Measurements from ENCODE around the gene DDR2.

DDR2 gene

GRCh38 chr1:162629651-162630050 is 2.6 kb upstream of the DDR2 start:
- no peak for DNase-seq (ENCODE audit: low read depth in 2 of 2)

- DNase-seq (ENCODE audit: low read depth in 2 of 2), result no peak
Observed at GRCh38 chr1:162631546-162632191, 595 bp upstream of the DDR2 start.

- DNase-seq (ENCODE audit: low read depth in 2 of 2), result no peak
Observed at GRCh38 chr1:162632698-162633080, 425 bp downstream of the DDR2 start.

GRCh38 chr1:162633081-162633762 is 958 bp downstream of the DDR2 start:
- DNase-seq (ENCODE audit: low read depth in 2 of 2), result no peak

- DNase-seq (ENCODE audit: low read depth in 2 of 2), result no peak
Observed at GRCh38 chr1:162635418-162635817, 3.2 kb downstream of the DDR2 start.

- no peak for DNase-seq (ENCODE audit: low read depth in 2 of 2)
Observed at GRCh38 chr1:162639718-162640117, 7.5 kb downstream of the DDR2 start.

- DNase-seq (ENCODE audit: low read depth in 2 of 2), result no peak
Observed at GRCh38 chr1:162641114-162641513, 8.8 kb downstream of the DDR2 start.

- no peak for DNase-seq (ENCODE audit: low read depth in 2 of 2)
Observed at GRCh38 chr1:162644986-162645314, 12.7 kb downstream of the DDR2 start.

GRCh38 chr1:162645666-162646065 is 13.4 kb downstream of the DDR2 start:
- no peak for DNase-seq (ENCODE audit: low read depth in 2 of 2)

- DNase-seq (ENCODE audit: low read depth in 2 of 2), result no peak
Observed at GRCh38 chr1:162649583-162649982, 17.3 kb downstream of the DDR2 start.

GRCh38 chr1:162654915-162655620 is 22.8 kb downstream of the DDR2 start:
- DNase-seq (ENCODE audit: low read depth in 2 of 2), result no peak

GRCh38 chr1:162656266-162656665 is 24.0 kb downstream of the DDR2 start:
- no peak for DNase-seq (ENCODE audit: low read depth in 2 of 2)

GRCh38 chr1:162660574-162660973 is 28.3 kb downstream of the DDR2 start:
- DNase-seq (ENCODE audit: low read depth in 2 of 2), result no peak

- no peak for DNase-seq (ENCODE audit: low read depth in 2 of 2)
Observed at GRCh38 chr1:162661336-162661735, 29.1 kb downstream of the DDR2 start.

GRCh38 chr1:162662013-162662412 is 29.7 kb downstream of the DDR2 start:
- no peak for DNase-seq (ENCODE audit: low read depth in 2 of 2)

GRCh38 chr1:162663086-162663485 is 30.8 kb downstream of the DDR2 start:
- no peak for DNase-seq (ENCODE audit: low read depth in 2 of 2)

GRCh38 chr1:162663589-162664106 is 31.4 kb downstream of the DDR2 start:
- DNase-seq (ENCODE audit: low read depth in 2 of 2), result no peak

- no peak for DNase-seq (ENCODE audit: low read depth in 2 of 2)
Observed at GRCh38 chr1:162666006-162666645, 33.9 kb downstream of the DDR2 start.

GRCh38 chr1:162667381-162668080 is 35.3 kb downstream of the DDR2 start:
- DNase-seq (ENCODE audit: low read depth in 2 of 2), result no peak

- DNase-seq (ENCODE audit: low read depth in 2 of 2), result no peak
Observed at GRCh38 chr1:162670928-162671663, 38.8 kb downstream of the DDR2 start.
